ENCODE results near the gene TRPM2. TPM values are rescaled to one million over a fixed set of nuclear protein-coding genes. Genes with fewer than 3 reads are reported as not detected.
"Not testable (repeated sequence)": the region's sequence is repeated elsewhere in the genome, so short reads cannot be mapped to it uniquely, and the experiment has no call there.

TRPM2 gene
- total RNA-seq, 4 donors from 2014 or later: 0.15 to 0.52 (median 0.44) TPM

DNA sequence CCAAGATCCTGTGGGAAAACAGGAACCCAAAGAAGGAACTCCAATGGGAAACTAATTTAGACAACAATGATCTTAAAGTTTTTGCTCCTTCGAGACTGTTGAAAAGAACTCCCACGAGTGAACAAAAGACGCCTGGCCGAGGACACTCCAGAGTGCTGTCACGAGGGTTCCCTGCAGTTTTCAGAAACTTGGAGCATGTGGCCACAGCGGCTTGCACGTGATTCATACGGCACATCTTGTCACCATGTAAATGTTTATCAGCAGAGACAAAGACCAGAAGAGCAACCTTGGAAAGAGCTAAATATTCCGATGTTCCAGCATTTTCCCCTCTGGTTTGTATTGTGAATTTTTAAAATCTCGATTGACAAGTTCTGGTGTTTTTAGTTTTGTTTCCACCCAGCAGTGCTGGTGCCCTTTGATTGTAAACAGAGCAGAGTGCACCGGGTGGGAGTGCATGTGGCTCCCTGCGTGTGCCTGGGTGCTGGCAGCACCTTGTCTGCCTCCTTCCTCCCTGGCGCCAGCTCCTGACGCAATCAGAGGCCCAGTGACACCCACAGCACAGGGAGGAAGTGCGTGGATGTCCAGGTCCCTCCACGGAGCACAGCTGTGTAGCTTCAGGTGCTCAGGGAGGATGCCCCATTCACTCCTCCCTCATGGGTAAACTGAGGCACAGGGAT, 124.8 kb downstream of the TRPM2 start:
- intact Hi-C loops (cut with DNase I; ENCODE audit: low total_unique reads): no loop called here
- Histone ChIP-seq H3K27ac (no peak overlapping the region), H3K9me3 (no peaks in the 10 kb centered on the region), H3K4me3 (no peak overlapping the region), H3K27me3 (peaks cover 0 to 4% (median 0%) of the 10 kb centered on the region in 3 donors), H3K36me3 (no peaks in the 10 kb centered on the region), H3K4me1 (no peaks in the 10 kb centered on the region)
- in situ Hi-C loops (cut with MboI; ENCODE audit: low sequenced_read_pairs in 4 of 4): no loop called here
- TF ChIP-seq POLR2A (IDR thresholded peaks at IDR 0.05): no peak
- TF ChIP-seq, protein P1, sequence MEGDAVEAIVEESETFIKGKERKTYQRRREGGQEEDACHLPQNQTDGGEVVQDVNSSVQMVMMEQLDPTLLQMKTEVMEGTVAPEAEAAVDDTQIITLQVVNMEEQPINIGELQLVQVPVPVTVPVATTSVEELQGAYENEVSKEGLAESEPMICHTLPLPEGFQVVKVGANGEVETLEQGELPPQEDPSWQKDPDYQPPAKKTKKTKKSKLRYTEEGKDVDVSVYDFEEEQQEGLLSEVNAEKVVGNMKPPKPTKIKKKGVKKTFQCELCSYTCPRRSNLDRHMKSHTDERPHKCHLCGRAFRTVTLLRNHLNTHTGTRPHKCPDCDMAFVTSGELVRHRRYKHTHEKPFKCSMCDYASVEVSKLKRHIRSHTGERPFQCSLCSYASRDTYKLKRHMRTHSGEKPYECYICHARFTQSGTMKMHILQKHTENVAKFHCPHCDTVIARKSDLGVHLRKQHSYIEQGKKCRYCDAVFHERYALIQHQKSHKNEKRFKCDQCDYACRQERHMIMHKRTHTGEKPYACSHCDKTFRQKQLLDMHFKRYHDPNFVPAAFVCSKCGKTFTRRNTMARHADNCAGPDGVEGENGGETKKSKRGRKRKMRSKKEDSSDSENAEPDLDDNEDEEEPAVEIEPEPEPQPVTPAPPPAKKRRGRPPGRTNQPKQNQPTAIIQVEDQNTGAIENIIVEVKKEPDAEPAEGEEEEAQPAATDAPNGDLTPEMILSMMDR (IDR thresholded peaks at IDR 0.05 in 4 of 5, conservative IDR thresholded peaks at IDR 0.05 in 1 of 5): no peak
- DNase-seq (no peak), ATAC-seq (no peak)

DNA sequence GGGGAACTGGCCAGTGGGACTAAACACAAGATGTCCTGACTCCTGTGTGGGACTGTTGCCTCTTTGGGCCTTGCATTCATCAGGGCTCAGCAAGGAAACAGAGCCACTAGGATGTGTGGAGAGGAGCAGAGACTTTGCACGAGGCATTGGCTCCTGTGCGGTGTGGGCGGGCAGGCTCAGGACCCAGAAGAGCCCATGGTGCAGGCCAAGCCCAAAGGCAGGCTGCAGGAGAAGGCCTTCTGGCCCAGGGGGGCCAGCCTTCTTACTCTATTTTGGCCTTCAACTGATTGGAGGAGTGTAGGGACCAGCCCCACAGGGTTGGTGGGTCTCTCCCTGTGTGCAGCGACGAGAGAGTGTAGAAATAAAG, 125.4 kb downstream of the TRPM2 start:
- no peak overlapping the region for H3K4me3 ChIP-seq
- no peak for ATAC-seq
- no peak for DNase-seq
- no peaks in the 10 kb centered on the region for H3K9me3 ChIP-seq
- no peaks in the 10 kb centered on the region for H3K4me1 ChIP-seq
- peaks cover 0 to 6% (median 0%) of the 10 kb centered on the region in 3 donors for H3K27me3 ChIP-seq
- H3K27ac ChIP-seq: no peak overlapping the region
- intact Hi-C loops (cut with DNase I; ENCODE audit: low total_unique reads): no loop called here
- in situ Hi-C loops (cut with MboI; ENCODE audit: low sequenced_read_pairs in 4 of 4): no loop called here
- no peaks in the 10 kb centered on the region for H3K36me3 ChIP-seq
- TF ChIP-seq POLR2A (IDR thresholded peaks at IDR 0.05): no peak
- TF ChIP-seq, protein P1 (IDR thresholded peaks at IDR 0.05 in 4 of 5, conservative IDR thresholded peaks at IDR 0.05 in 1 of 5): no peak

DNA sequence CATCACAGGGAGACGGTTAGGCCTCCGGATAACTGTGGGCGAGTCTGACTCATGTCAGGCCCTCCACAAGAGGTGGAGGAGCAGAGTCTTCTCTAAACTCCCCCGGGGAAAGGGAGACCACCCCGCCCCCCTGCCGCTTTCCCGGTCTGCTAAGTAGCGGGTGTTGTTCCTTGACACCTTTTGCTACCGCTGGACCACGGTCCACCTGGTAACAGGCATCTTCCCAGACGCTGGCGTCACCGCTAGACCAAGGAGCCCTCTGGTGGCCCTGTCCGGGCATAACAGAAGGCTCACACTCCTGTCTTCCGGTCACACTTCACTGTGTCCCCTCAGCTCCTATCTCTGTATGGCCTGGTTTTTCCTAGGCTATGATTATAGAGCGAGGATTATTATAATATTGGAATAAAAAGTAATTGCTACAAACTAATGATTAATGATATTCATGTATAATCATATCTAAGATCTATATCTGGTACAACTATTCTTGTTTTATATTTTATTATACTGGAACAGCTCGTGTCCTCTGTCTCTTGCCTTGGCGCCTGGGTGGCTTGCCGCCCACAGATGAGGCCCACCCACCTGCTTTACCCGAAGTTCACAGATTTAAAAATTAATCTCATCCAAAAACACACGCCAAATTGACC, 126.3 kb downstream of the TRPM2 start:
- H3K9me3 ChIP-seq; H3K4me3 ChIP-seq; in situ Hi-C loops (cut with MboI; ENCODE audit: low sequenced_read_pairs in 4 of 4); H3K27ac ChIP-seq; H3K36me3 ChIP-seq; ATAC-seq; H3K4me1 ChIP-seq; intact Hi-C loops (cut with DNase I; ENCODE audit: low total_unique reads); H3K27me3 ChIP-seq: not testable (repeated sequence)
- TF ChIP-seq, protein P1 (IDR thresholded peaks at IDR 0.05 in 4 of 5, conservative IDR thresholded peaks at IDR 0.05 in 1 of 5): peak in 3 of 5 experiments; percentile 25 to 51 (median 31)
- peak in 1 of 2 donors; percentile 22 for DNase-seq

DNA sequence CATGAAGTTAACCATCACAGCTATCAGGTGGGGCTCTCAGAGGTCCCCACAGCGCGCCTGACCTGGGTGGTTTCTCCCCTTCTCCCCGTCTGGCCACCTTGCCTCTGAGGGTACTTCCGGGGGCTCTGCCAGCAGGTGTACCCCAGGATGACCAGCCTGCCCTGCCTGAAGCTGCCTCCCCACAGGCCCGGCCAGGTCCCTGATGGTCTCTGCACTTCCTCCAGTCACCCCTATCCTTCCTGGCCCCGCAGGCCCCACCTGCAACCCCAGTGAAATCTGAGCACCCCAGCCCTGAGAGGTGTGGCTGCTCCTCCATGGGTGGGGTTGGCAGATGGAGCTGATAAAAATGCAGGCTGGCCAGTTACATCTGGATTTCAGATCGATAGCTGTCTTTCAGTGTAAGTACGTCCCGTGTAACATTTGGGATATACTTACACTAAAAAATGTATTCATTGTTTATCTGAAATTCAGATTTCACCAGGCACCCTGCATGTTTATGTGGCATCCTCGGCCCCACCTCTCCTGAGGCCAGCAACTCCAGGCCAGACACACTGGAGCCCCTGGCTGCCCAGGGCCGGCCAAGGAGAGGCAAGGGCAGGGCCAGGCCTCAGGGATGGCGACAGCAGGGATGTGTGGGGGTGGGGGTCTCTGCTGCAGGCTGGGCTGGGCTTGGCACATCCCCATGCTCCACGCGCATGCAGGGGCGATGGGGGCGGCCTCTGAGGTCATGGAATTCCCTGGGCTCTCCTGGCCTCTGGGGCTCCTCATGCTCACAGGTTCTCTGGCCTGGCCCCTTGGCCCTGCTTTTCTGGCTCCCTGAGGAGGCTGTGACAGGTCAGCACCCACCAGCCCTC, 127.0 kb downstream of the TRPM2 start:
- DNase-seq: no peak
- Histone ChIP-seq H3K4me3 (no peak overlapping the region), H3K27me3 (peaks cover 0 to 8% (median 4%) of the 10 kb centered on the region in 3 donors), H3K27ac (no peak overlapping the region), H3K36me3 (no peaks in the 10 kb centered on the region), H3K9me3 (no peaks in the 10 kb centered on the region), H3K4me1 (no peaks in the 10 kb centered on the region)
- in situ Hi-C loops (cut with MboI; ENCODE audit: low sequenced_read_pairs in 4 of 4) (no loop called here), intact Hi-C loops (cut with DNase I; ENCODE audit: low total_unique reads) (no loop called here)
- ATAC-seq: no peak
- TF ChIP-seq POLR2A (IDR thresholded peaks at IDR 0.05): no peak
- TF ChIP-seq, protein P1 (IDR thresholded peaks at IDR 0.05 in 4 of 5, conservative IDR thresholded peaks at IDR 0.05 in 1 of 5): no peak
